ENCODE measurements around the gene IFNA17.
"Not testable (repeated sequence)": the region's sequence is repeated elsewhere in the genome, so short reads cannot be mapped to it uniquely, and the experiment has no call there.

The IFNA17 gene

DNA sequence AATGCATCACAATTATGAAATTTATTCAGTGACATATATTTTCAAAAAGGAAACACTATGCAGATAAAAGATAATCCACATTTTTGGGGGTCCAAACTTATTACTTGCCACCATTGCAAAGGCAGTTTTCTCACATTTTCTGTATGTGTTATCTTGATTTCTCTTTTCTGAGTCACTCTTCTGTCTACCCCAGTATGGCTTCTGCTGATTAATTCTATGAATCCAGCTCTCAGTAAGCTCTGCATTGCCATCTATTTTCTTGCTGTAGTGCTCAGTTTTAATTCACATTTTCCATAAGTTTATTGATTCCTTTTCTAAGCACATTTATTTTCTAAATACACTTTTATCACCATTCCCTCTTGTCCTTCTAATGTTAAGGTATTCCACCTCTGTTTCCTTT lies 22.8 kb downstream of the IFNA17 start:
- no peak for DNase-seq (ENCODE audit: low read depth)
- no peak overlapping the region for H3K4me3 ChIP-seq (ENCODE audit: control insufficient read depth, low read depth, low read length)
- no peak for TF ChIP-seq CTCF (IDR thresholded peaks at IDR 0.05; ENCODE audit: control insufficient read depth, insufficient read depth, low read depth, low read length, missing control alignments)

- not testable (repeated sequence) for H3K4me3 ChIP-seq (ENCODE audit: control insufficient read depth, low read depth, low read length); DNase-seq (ENCODE audit: low read depth)
These were observed 25.9 kb downstream of the IFNA17 start, which contains the start of gene IFNA7 for GRCh38 chr9:21202105-21202504. Gene IFNA7 (minus strand): TSS chr9:21202205. CDS start chr9:21202165, 40 bp downstream.

GRCh38 chr9:21194867-21195776 lies 32.9 kb downstream of the IFNA17 start:
- not testable (repeated sequence) for H3K4me3 ChIP-seq (ENCODE audit: control insufficient read depth, low read depth, low read length); DNase-seq (ENCODE audit: low read depth)
- TF ChIP-seq CTCF (IDR thresholded peaks at IDR 0.05; ENCODE audit: control insufficient read depth, insufficient read depth, low read depth, low read length, missing control alignments): peak; percentile 53

DNA sequence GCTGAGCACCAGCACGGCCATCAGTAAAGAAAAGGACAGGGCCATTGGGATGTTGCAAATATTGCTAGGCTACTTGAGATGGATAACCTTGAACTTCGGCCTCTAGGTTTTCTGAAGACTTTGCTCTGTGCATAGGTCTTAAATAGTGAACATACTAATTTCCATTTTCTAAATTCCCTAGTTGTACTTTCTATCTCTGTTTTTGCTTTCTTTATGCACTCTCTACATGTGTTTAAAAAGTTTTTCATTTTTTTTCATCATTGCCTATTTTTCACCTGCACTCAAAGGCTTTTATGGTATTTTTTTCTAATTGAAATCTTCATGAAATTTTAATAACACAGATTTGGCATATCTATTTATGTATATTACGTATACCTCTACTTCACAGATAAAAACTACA lies 40.5 kb downstream of the IFNA17 start, which contains the start of gene IFNA4:
Gene IFNA4 (minus strand): TSS at position 101 of the 400 bp plus-strand sequence. CDS start 56 bp downstream, at position 45.
- DNase-seq (ENCODE audit: low read depth); H3K4me3 ChIP-seq (ENCODE audit: control insufficient read depth, low read depth, low read length): not testable (repeated sequence)

GRCh38 chr9:21182810-21183736 lies 44.9 kb downstream of the IFNA17 start:
- not testable (repeated sequence) for H3K4me3 ChIP-seq (ENCODE audit: control insufficient read depth, low read depth, low read length); DNase-seq (ENCODE audit: low read depth)
- peak; percentile 37 for TF ChIP-seq CTCF (IDR thresholded peaks at IDR 0.05; ENCODE audit: control insufficient read depth, insufficient read depth, low read depth, low read length, missing control alignments)

Measured in AG09309 (cell line).